CD4-positive, alpha-beta T cell (primary cell): ENCODE measurements around the gene TMEM217. TPM values are rescaled to one million over a fixed set of nuclear protein-coding genes. Genes with fewer than 3 reads are reported as not detected.

ENCODE experiments used
- ATAC-seq: fragments of 200-7000 bp; cut with Tn5 transposase; one replicate; pipeline ENCODE4 v1.10.0; 2022; ENCODE audit warnings: mild to moderate bottlenecking; ENCODE audit not compliant: poor library complexity
- CTCF ChIA-PET: fragments of 350-600 bp; sonication (Branson Sonifier 250); formaldehyde crosslinking; loops from one replicate; lab custom pipeline; 2021; ENCODE audit warnings: antibody characterized with exemption, inconsistent platforms; lab: Charles Lee
- POLR2A ChIA-PET: fragments of 350-600 bp; sonication (Branson Sonifier 250); formaldehyde crosslinking; loops from one replicate; lab custom pipeline; 2021; ENCODE audit warnings: antibody characterized with exemption, inconsistent platforms; lab: Charles Lee
- DNase-seq, 14 experiments: peaks; one replicate each; pipeline ENCODE4 v3.0.0-alpha.2; 2013 to 2020; ENCODE audit warnings: mixed read lengths in 2 of 14
- H3K27ac ChIP-seq, 2 donors: one replicate each; pipeline versions ENCODE4 v1.5.1 to v1.7.0; 2013; ENCODE audit warnings: low read length in 2 of 2, low read depth in 1 of 2, mild to moderate bottlenecking in 1 of 2
- H3K27me3 ChIP-seq, 2 experiments: 1 replicate in 1 of 2; 2 replicates in 1 of 2; pipeline versions ENCODE4 v1.6.1 to v1.7.0; 2013; ENCODE audit warnings: low read length in 2 of 2, control low read depth in 1 of 2, mild to moderate bottlenecking in 1 of 2, moderate library complexity in 1 of 2; ENCODE audit not compliant: insufficient read depth in 2 of 2, control insufficient read depth in 1 of 2
- H3K36me3 ChIP-seq: one replicate; pipeline ENCODE4 v1.6.1; 2013; ENCODE audit warnings: low read length, control low read depth; ENCODE audit not compliant: insufficient read depth
- H3K4me1 ChIP-seq: one replicate; pipeline ENCODE4 v1.6.1; 2013; ENCODE audit warnings: low read length, control low read depth; ENCODE audit not compliant: insufficient read depth
- H3K4me3 ChIP-seq: one replicate; pipeline ENCODE4 v1.5.1; 2013; ENCODE audit warnings: mild to moderate bottlenecking, low read length, moderate library complexity
- H3K9me3 ChIP-seq, 2 experiments: 1 replicate in 1 of 2; 2 replicates in 1 of 2; pipeline versions ENCODE4 v1.6.1 to v1.7.0; 2013; ENCODE audit warnings: low read length in 2 of 2, mild to moderate bottlenecking in 2 of 2, control low read depth in 1 of 2, moderate library complexity in 1 of 2; ENCODE audit not compliant: control insufficient read depth in 1 of 2, insufficient read depth in 1 of 2
- H3K27ac Mint-ChIP-seq: one replicate; pipeline ENCODE4 v1.8.0; 2020; ENCODE audit warnings: mixed read lengths
- H3K27me3 Mint-ChIP-seq: one replicate; pipeline ENCODE4 v1.8.0; 2021; ENCODE audit warnings: mixed read lengths
- H3K36me3 Mint-ChIP-seq: one replicate; pipeline ENCODE4 v1.8.0; 2021; ENCODE audit warnings: low read depth, mixed read lengths
- H3K4me1 Mint-ChIP-seq: one replicate; pipeline ENCODE4 v1.8.0; 2021; ENCODE audit warnings: low read depth, mixed read lengths
- H3K4me3 Mint-ChIP-seq: one replicate; pipeline ENCODE4 v1.8.0; 2020; ENCODE audit warnings: mild to moderate bottlenecking, mixed read lengths
- H3K9me3 Mint-ChIP-seq: one replicate; pipeline ENCODE4 v1.8.0; 2020; ENCODE audit warnings: mixed read lengths
- intact Hi-C, 2 experiments: fragments of 100-400 bp; cut with DNase I in 1 of 2; cut with micrococcal nuclease in 1 of 2; formaldehyde crosslinking; loops; one replicate each; pipeline versions ENCODE4 v1.15.1 to v1.9.0; 2023 to 2025; cut with DNase I, micrococcal nuclease
- total RNA-seq, 174 experiments: library from RNA in 2 of 174; stranded (reverse) in 2 of 174; gene quantifications; one replicate each; pipeline ENCODE4 v1.2.3 and lab custom pipeline; 2021 to 2026
- TF ChIP-seq, protein P1 (sequence below): fragments of 200-600 bp; IDR thresholded peaks from one replicate; pipeline ENCODE4 v1.8.0; 2022; ENCODE audit warnings: antibody characterized with exemption, mild to moderate bottlenecking

TMEM217 gene
- total RNA-seq, 2 experiments from 2014 or later, result 0.41 to 0.47 TPM

GRCh38 chr6:37282371-37282770, 24.4 kb upstream of the TMEM217 start:
- Histone ChIP-seq H3K36me3 (peaks cover 69% of the 10 kb centered on the region), H3K27ac (no peak overlapping the region), H3K27me3 (no peaks in the 10 kb centered on the region), H3K9me3 (no peaks in the 10 kb centered on the region), H3K4me3 (no peak overlapping the region), H3K4me1 (no peaks in the 10 kb centered on the region)
- intact Hi-C loops, result no loop called here
- Mint-ChIP-seq H3K9me3 (no peaks in the 10 kb centered on the region), H3K27me3 (no peaks in the 10 kb centered on the region), H3K4me1 (peaks cover 9% of the 10 kb centered on the region), H3K27ac (no peak overlapping the region), H3K36me3 (peaks cover 86% of the 10 kb centered on the region), H3K4me3 (no peak overlapping the region)
- TF ChIP-seq, protein P1, sequence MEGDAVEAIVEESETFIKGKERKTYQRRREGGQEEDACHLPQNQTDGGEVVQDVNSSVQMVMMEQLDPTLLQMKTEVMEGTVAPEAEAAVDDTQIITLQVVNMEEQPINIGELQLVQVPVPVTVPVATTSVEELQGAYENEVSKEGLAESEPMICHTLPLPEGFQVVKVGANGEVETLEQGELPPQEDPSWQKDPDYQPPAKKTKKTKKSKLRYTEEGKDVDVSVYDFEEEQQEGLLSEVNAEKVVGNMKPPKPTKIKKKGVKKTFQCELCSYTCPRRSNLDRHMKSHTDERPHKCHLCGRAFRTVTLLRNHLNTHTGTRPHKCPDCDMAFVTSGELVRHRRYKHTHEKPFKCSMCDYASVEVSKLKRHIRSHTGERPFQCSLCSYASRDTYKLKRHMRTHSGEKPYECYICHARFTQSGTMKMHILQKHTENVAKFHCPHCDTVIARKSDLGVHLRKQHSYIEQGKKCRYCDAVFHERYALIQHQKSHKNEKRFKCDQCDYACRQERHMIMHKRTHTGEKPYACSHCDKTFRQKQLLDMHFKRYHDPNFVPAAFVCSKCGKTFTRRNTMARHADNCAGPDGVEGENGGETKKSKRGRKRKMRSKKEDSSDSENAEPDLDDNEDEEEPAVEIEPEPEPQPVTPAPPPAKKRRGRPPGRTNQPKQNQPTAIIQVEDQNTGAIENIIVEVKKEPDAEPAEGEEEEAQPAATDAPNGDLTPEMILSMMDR, result no peak
- POLR2A ChIA-PET, result no interaction called here
- CTCF ChIA-PET, result interaction anchor here (1.0 kb wide), 1 partner anchor 9 kb away, joined by 3 read pairs; no protein-coding TSS in a partner anchor
- no peak for DNase-seq
- ATAC-seq, result no peak

- H3K36me3 ChIP-seq, result peaks cover 60% of the 10 kb centered on the region
- intact Hi-C loops, result no loop called here
- peaks cover 28% of the 10 kb centered on the region for H3K4me1 Mint-ChIP-seq
- no peak overlapping the region for H3K4me3 ChIP-seq
- no peaks in the 10 kb centered on the region for H3K27me3 ChIP-seq
- no peak overlapping the region for H3K4me3 Mint-ChIP-seq
- ChIA-PET CTCF (no interaction called here), POLR2A (no interaction called here)
- H3K27ac Mint-ChIP-seq, result no peak overlapping the region
- peaks cover 70% of the 10 kb centered on the region for H3K36me3 Mint-ChIP-seq
- no peaks in the 10 kb centered on the region for H3K9me3 ChIP-seq
- H3K27me3 Mint-ChIP-seq, result no peaks in the 10 kb centered on the region
- TF ChIP-seq, protein P1, result no peak
- no peak overlapping the region for H3K27ac ChIP-seq
- ATAC-seq (no peak), DNase-seq (no peak)
- H3K9me3 Mint-ChIP-seq, result no peaks in the 10 kb centered on the region
- peaks cover 1% of the 10 kb centered on the region for H3K4me1 ChIP-seq
Measured at GRCh38 chr6:37280162-37280887, 22.4 kb upstream of the TMEM217 start.

DNA sequence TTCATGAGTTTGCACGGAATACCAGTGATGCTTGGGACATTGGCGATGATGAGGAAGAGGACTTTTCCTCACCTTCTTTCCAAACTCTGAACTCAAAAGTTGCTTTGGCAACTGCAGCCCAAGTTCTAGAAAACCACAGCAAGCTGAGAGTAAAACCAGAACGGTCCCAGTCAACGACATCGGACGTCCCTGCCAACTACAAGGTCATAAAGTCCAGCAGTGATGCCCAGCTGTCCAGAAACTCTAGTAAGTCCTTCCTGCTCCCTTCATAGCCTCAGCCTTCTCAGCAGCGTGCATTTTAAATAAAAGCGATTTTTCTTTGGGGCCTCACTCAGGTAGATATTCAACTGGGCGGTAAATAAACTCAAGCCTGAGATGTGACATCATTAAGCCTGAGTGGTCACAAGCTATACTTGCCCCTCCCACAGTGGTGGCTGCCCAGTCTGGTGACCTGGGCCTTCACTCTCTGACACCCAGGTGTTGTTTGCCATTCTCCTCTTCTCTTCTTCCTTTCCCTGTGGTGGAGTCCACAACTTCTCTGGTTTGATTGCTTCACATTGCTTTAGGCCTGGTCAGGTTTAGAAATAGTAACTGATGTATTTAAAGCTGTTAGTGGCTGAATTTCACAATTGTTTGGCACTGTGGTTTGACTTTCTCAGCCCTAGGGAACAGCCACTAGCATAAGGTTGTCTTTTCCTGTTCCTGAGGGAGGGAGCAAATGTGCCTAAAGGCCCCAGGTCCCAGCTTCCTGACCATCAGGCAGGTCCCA, 21.6 kb upstream of the TMEM217 start:
- ChIA-PET POLR2A (no interaction called here), CTCF (interaction anchor here (0.6 kb wide), 1 partner anchor 1455 kb away, joined by 3 read pairs; no protein-coding TSS in a partner anchor)
- Mint-ChIP-seq H3K4me3 (no peak overlapping the region), H3K9me3 (no peaks in the 10 kb centered on the region), H3K27me3 (no peaks in the 10 kb centered on the region), H3K4me1 (peaks cover 34% of the 10 kb centered on the region), H3K36me3 (peaks cover 70% of the 10 kb centered on the region), H3K27ac (no peak overlapping the region)
- Histone ChIP-seq H3K36me3 (peaks cover 54% of the 10 kb centered on the region), H3K4me1 (peaks cover 3% of the 10 kb centered on the region), H3K27ac (no peak overlapping the region), H3K27me3 (no peaks in the 10 kb centered on the region), H3K4me3 (no peak overlapping the region), H3K9me3 (no peaks in the 10 kb centered on the region)
- no peak for DNase-seq
- TF ChIP-seq, protein P1, result no peak
- intact Hi-C loops, result no loop called here
- ATAC-seq, result no peak
